HCT116 (cell line): Measurements from ENCODE around the gene MSRB3. TPM values are rescaled to one million over a fixed set of nuclear protein-coding genes. Genes with fewer than 3 reads are reported as not detected.

Source experiments
- ATAC-seq: fragments of 200-7000 bp; cut with Tn5 transposase; 2 replicates; pipeline ENCODE4 v1.9.1; 2020; ENCODE audit warnings: mild to moderate bottlenecking, moderate library complexity
- BruUV-seq: library from RNA; stranded (reverse); fragments of 400-500 nt; replicated peaks from 2 replicates; lab custom pipeline; 2021; lab: Mats Ljungman, UMichigan
- CTCF ChIA-PET: fragments of 300-600 bp; sonication (Branson Sonifier 250); formaldehyde crosslinking; loops from one replicate; lab custom pipeline; 2021; ENCODE audit warnings: antibody characterized with exemption; lab: Charles Lee
- POLR2A ChIA-PET: fragments of 300-600, 350-600 bp; sonication (Branson Sonifier 250); formaldehyde crosslinking; loops from one replicate; lab custom pipeline; 2021; ENCODE audit warnings: antibody characterized with exemption; lab: Charles Lee
- RAD21 ChIA-PET, 2 experiments: fragments of 300-600 bp; sonication (Branson Sonifier 250); formaldehyde crosslinking; loops; one replicate each; lab custom pipeline; 2023; ENCODE audit warnings: low total read pairs in 2 of 2; ENCODE audit not compliant: uncharacterized antibody in 2 of 2, unreplicated experiment in 2 of 2, low non-redundant PET in 1 of 2; lab: Charles Lee
- DNase-seq: peaks from one replicate; pipeline ENCODE4 v3.0.0-alpha.2; 2010; ENCODE audit warnings: low read depth, low spot score
- H2AFZ ChIP-seq: fragments of 200-600 bp; shearing (Covaris generic), sonication (generic); 2 replicates; pipeline ENCODE4 v1.6.1; 2017; ENCODE audit warnings: low read depth, mixed run types, mixed read lengths, antibody characterized with exemption, low read length; ENCODE audit not compliant: poor library complexity, severe bottlenecking
- H3K27ac ChIP-seq: 2 replicates; pipeline ENCODE4 v1.5.1; 2012; ENCODE audit warnings: low read depth, low read length
- H3K27me3 ChIP-seq: fragments of 200-600 bp; sonication (generic); 2 replicates; pipeline ENCODE4 v1.6.1; 2016; ENCODE audit warnings: mixed run types, low read length, mixed read lengths; ENCODE audit not compliant: insufficient read depth
- H3K36me3 ChIP-seq, 2 experiments: fragments of 200-500 bp in 1 of 2; fragments of 200-600 bp in 1 of 2; sonication (Bioruptor generic) in 1 of 2; sonication (generic) in 1 of 2; 2 replicates each; pipeline versions ENCODE4 v1.5.1 to v1.6.1; 2014 to 2016; ENCODE audit warnings: low read length in 2 of 2, inconsistent platforms in 1 of 2, mixed read lengths in 1 of 2, mixed run types in 1 of 2; ENCODE audit not compliant: insufficient read depth in 2 of 2, control insufficient read depth in 1 of 2
- H3K4me1 ChIP-seq, 2 experiments: fragments of 200-600 bp in 1 of 2; sonication (generic) in 1 of 2; 2 replicates each; pipeline versions ENCODE4 v1.5.1 to v1.6.1; 2012 to 2017; ENCODE audit warnings: low read length in 2 of 2, inconsistent platforms in 1 of 2, mild to moderate bottlenecking in 1 of 2, mixed read lengths in 1 of 2, mixed run types in 1 of 2, moderate library complexity in 1 of 2; ENCODE audit not compliant: insufficient read depth in 2 of 2, control insufficient read depth in 1 of 2
- H3K4me2 ChIP-seq: fragments of 200-600 bp; sonication (generic); 2 replicates; pipeline ENCODE4 v1.6.1; 2017; ENCODE audit warnings: mixed run types, low read length, mixed read lengths
- H3K4me3 ChIP-seq, 2 experiments: fragments of 200-600 bp in 1 of 2; sonication (generic) in 1 of 2; replicated peaks in 1 of 2; 2 replicates each; pipeline ENCODE4 v1.5.1; 2011 to 2016; ENCODE audit warnings: low read length in 2 of 2, control low read depth in 1 of 2, low read depth in 1 of 2, mild to moderate bottlenecking in 1 of 2, mixed read lengths in 1 of 2, mixed run types in 1 of 2
- H3K79me2 ChIP-seq: fragments of 200-600 bp; sonication (generic); 2 replicates; pipeline ENCODE4 v1.6.1; 2017; ENCODE audit warnings: mild to moderate bottlenecking, mixed run types, low read length, moderate library complexity, mixed read lengths; ENCODE audit not compliant: insufficient read depth
- H3K9ac ChIP-seq: fragments of 200-600 bp; sonication (generic); 2 replicates; pipeline ENCODE4 v1.6.1; 2016; ENCODE audit warnings: low read length, mixed read lengths
- H3K9me2 ChIP-seq: fragments of 200-600 bp; sonication (generic), shearing (Covaris generic); 2 replicates; pipeline ENCODE4 v1.6.1; 2017; ENCODE audit warnings: mixed run types, mild to moderate bottlenecking, moderate library complexity; ENCODE audit not compliant: insufficient read depth
- H3K9me3 ChIP-seq, 2 experiments: fragments of 200-500 bp in 1 of 2; fragments of 200-600 bp in 1 of 2; sonication (Bioruptor generic) in 1 of 2; sonication (generic) in 1 of 2; 2 replicates each; pipeline ENCODE4 v1.6.1; 2014 to 2017; ENCODE audit warnings: low read length in 2 of 2, mixed read lengths in 2 of 2, inconsistent platforms in 1 of 2, low read depth in 1 of 2, mild to moderate bottlenecking in 1 of 2, mixed run types in 1 of 2, moderate library complexity in 1 of 2; ENCODE audit not compliant: control insufficient read depth in 1 of 2, insufficient read depth in 1 of 2
- H4K20me1 ChIP-seq: fragments of 200-600 bp; sonication (generic), shearing (Covaris generic); 2 replicates; pipeline ENCODE4 v1.6.1; 2017; ENCODE audit warnings: mixed run types, mild to moderate bottlenecking, moderate library complexity; ENCODE audit not compliant: insufficient read depth
- ATF3 ChIP-seq: IDR thresholded peaks from 2 replicates; pipeline ENCODE4 v1.6.1; 2012
- CBX3 ChIP-seq: IDR thresholded peaks from 2 replicates; pipeline ENCODE4 v1.6.1; 2012; ENCODE audit warnings: low read depth
- ELF1 ChIP-seq: IDR thresholded peaks from 2 replicates; pipeline ENCODE4 v1.6.1; 2012; ENCODE audit warnings: low read depth, borderline replicate concordance
- EZH2 ChIP-seq: fragments of 200-600 bp; sonication (generic); IDR thresholded peaks from 2 replicates; pipeline ENCODE4 v1.6.1; 2017; ENCODE audit warnings: antibody characterized with exemption, mixed run types
- JUND ChIP-seq: IDR thresholded peaks from 2 replicates; pipeline ENCODE4 v1.6.1; 2012
- POLR2AphosphoS5 ChIP-seq: IDR thresholded peaks from 2 replicates; pipeline ENCODE4 v1.6.1; 2011; ENCODE audit warnings: mild to moderate bottlenecking, low read depth, low read length, moderate library complexity
- RAD21 ChIP-seq: IDR thresholded peaks from 2 replicates; pipeline ENCODE4 v1.6.1; 2012; ENCODE audit warnings: low read depth, mild to moderate bottlenecking
- SP1 ChIP-seq: IDR thresholded peaks from 2 replicates; pipeline ENCODE4 v1.6.1; 2012; ENCODE audit warnings: low read depth
- SRF ChIP-seq: IDR thresholded peaks from 2 replicates; pipeline ENCODE4 v1.6.1; 2012; ENCODE audit warnings: low read depth
- intact Hi-C: fragments of 100-400 bp; cut with micrococcal nuclease; formaldehyde crosslinking; loops from 2 replicates; pipeline ENCODE4 v1.10.0; 2022
- total RNA-seq: library from RNA; stranded (reverse); gene quantifications from one replicate; pipeline ENCODE4 v1.2.1, GENCODE V29; 2021; ENCODE audit not compliant: unreplicated experiment
- TF ChIP-seq, protein P1 (sequence below), 3 experiments: fragments of 200-600 bp in 1 of 3; sonication (generic) in 1 of 3; IDR thresholded peaks in 2 of 3; conservative IDR thresholded peaks in 1 of 3; 2 replicates each; pipeline ENCODE4 v1.5.1; 2012 to 2017; ENCODE audit warnings: low read depth in 2 of 3, low read length in 2 of 3, antibody characterized with exemption in 1 of 3, borderline replicate concordance in 1 of 3, control low read depth in 1 of 3, mild to moderate bottlenecking in 1 of 3, mixed read lengths in 1 of 3, mixed run types in 1 of 3, moderate library complexity in 1 of 3; ENCODE audit not compliant: insufficient read depth in 1 of 3
- TF ChIP-seq, protein P2 (sequence below): IDR thresholded peaks from 2 replicates; pipeline ENCODE4 v1.6.1; 2012; ENCODE audit warnings: low read depth

The MSRB3 gene
- total RNA-seq, 1 experiment from 2014 or later = 8.2 TPM

GRCh38 chr12:65389436-65389835, 111.0 kb downstream of the MSRB3 start:
- no TSS peak for BruUV-seq
- no peak overlapping the region for H3K4me3 ChIP-seq
- no peaks in the 10 kb centered on the region for H3K4me1 ChIP-seq
- H3K36me3 ChIP-seq = no peaks in the 10 kb centered on the region
- H3K27ac ChIP-seq = no peak overlapping the region
- H4K20me1 ChIP-seq = no peaks in the 10 kb centered on the region
- no peak overlapping the region for H3K4me2 ChIP-seq
- H3K79me2 ChIP-seq = no peaks in the 10 kb centered on the region
- RAD21 ChIA-PET = no interaction called here
- DNase-seq (no peak), ATAC-seq (no peak)
- H3K27me3 ChIP-seq = no peaks in the 10 kb centered on the region
- TF ChIP-seq, protein P1, sequence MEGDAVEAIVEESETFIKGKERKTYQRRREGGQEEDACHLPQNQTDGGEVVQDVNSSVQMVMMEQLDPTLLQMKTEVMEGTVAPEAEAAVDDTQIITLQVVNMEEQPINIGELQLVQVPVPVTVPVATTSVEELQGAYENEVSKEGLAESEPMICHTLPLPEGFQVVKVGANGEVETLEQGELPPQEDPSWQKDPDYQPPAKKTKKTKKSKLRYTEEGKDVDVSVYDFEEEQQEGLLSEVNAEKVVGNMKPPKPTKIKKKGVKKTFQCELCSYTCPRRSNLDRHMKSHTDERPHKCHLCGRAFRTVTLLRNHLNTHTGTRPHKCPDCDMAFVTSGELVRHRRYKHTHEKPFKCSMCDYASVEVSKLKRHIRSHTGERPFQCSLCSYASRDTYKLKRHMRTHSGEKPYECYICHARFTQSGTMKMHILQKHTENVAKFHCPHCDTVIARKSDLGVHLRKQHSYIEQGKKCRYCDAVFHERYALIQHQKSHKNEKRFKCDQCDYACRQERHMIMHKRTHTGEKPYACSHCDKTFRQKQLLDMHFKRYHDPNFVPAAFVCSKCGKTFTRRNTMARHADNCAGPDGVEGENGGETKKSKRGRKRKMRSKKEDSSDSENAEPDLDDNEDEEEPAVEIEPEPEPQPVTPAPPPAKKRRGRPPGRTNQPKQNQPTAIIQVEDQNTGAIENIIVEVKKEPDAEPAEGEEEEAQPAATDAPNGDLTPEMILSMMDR (IDR thresholded peaks at IDR 0.05 in 2 of 3, conservative IDR thresholded peaks at IDR 0.05 in 1 of 3; ENCODE audit: borderline replicate concordance in 1 of 3, insufficient read depth in 1 of 3, low read depth in 2 of 3, low read length in 2 of 3) = no peak
- TF ChIP-seq ATF3 (no peak), CBX3 (no peak), POLR2AphosphoS5 (no peak), JUND (no peak)
- intact Hi-C loops = no loop called here
- no peak overlapping the region for H2AFZ ChIP-seq
- H3K9me2 ChIP-seq = no peaks in the 10 kb centered on the region; the same call in 1 of the 2 replicates
- CTCF ChIA-PET = no interaction called here
- POLR2A ChIA-PET = no interaction called here
- no peak overlapping the region for H3K9ac ChIP-seq
- H3K9me3 ChIP-seq = peaks cover 0 to 2% of the 10 kb centered on the region in 2 experiments; a peak in 2 of 4 replicates

GRCh38 chr12:65391711-65392110, 113.2 kb downstream of the MSRB3 start:
- Histone ChIP-seq H3K9ac (no peak overlapping the region), H3K9me3 (peaks cover 4 to 10% of the 10 kb centered on the region in 2 experiments; a peak in 3 of 4 replicates), H3K27ac (no peak overlapping the region), H3K4me1 (no peaks in the 10 kb centered on the region), H3K79me2 (no peaks in the 10 kb centered on the region), H3K36me3 (peaks cover 0 to 5% of the 10 kb centered on the region in 2 experiments; a peak in 1 of 4 replicates), H4K20me1 (no peaks in the 10 kb centered on the region), H3K27me3 (no peaks in the 10 kb centered on the region), H3K4me3 (no peak overlapping the region), H2AFZ (no peak overlapping the region), H3K9me2 (no peaks in the 10 kb centered on the region), H3K4me2 (no peak overlapping the region)
- no TSS peak for BruUV-seq
- ChIA-PET POLR2A (no interaction called here), CTCF (no interaction called here), RAD21 (no interaction called here)
- no peak for ATAC-seq
- intact Hi-C loops = no loop called here
- no peak for DNase-seq
- TF ChIP-seq ELF1 (no peak), ATF3 (no peak), SRF (no peak), JUND (no peak), SP1 (no peak), RAD21 (no peak), EZH2 (no peak)
- TF ChIP-seq, protein P1 (IDR thresholded peaks at IDR 0.05 in 2 of 3, conservative IDR thresholded peaks at IDR 0.05 in 1 of 3; ENCODE audit: borderline replicate concordance in 1 of 3, insufficient read depth in 1 of 3, low read depth in 2 of 3, low read length in 2 of 3) = no peak
- TF ChIP-seq, protein P2, sequence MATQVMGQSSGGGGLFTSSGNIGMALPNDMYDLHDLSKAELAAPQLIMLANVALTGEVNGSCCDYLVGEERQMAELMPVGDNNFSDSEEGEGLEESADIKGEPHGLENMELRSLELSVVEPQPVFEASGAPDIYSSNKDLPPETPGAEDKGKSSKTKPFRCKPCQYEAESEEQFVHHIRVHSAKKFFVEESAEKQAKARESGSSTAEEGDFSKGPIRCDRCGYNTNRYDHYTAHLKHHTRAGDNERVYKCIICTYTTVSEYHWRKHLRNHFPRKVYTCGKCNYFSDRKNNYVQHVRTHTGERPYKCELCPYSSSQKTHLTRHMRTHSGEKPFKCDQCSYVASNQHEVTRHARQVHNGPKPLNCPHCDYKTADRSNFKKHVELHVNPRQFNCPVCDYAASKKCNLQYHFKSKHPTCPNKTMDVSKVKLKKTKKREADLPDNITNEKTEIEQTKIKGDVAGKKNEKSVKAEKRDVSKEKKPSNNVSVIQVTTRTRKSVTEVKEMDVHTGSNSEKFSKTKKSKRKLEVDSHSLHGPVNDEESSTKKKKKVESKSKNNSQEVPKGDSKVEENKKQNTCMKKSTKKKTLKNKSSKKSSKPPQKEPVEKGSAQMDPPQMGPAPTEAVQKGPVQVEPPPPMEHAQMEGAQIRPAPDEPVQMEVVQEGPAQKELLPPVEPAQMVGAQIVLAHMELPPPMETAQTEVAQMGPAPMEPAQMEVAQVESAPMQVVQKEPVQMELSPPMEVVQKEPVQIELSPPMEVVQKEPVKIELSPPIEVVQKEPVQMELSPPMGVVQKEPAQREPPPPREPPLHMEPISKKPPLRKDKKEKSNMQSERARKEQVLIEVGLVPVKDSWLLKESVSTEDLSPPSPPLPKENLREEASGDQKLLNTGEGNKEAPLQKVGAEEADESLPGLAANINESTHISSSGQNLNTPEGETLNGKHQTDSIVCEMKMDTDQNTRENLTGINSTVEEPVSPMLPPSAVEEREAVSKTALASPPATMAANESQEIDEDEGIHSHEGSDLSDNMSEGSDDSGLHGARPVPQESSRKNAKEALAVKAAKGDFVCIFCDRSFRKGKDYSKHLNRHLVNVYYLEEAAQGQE = no peak
